Left forelimb (tissue), 1 donor: ENCODE measurements around the gene ARL10.
"Not testable (repeated sequence)": the region's sequence is repeated elsewhere in the genome, so short reads cannot be mapped to it uniquely, and the experiment has no call there.

Experiments
- DNase-seq: peaks from one replicate; pipeline ENCODE4 v3.0.0-alpha.2; 2018; ENCODE audit warnings: low spot score

The ARL10 gene

DNA sequence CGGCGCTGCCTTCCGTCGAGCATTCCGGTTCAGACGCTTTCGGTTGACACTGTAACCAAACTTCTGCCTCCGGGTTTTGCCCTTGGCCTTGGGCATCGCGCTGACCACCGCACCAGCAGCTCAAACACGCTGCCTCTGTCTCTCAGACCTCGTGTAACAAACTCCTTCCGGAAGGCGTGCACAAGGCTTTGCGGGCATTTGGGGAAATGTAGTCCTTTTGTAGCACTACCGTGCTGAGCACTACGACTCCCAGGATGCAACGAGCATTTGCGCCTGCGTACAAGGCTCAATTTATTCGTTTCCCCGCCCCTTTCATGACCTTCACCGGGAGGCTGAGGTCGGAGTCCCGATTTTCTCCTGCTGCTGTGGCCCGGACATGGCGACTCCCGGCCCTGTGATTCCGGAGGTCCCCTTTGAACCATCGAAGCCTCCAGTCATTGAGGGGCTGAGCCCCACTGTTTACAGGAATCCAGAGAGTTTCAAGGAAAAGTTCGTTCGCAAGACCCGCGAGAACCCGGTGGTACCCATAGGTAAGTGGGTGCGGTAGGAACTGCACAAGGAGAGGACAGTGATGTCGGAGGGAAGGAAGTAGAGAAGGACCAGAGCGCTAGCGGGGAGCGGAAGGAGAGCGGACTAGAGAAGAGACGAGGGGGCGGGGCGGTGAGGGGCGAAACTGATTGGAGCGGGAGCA is 23.3 kb downstream of the ARL10 start, which contains the start of the genes HIGD2A and NOP16:
Gene HIGD2A, plus strand, starts transcription at position 308 of the 691 bp plus-strand sequence. Its CDS starts 69 bp downstream, at position 377.
Gene NOP16, minus strand, starts transcription at position 155 of the 691 bp plus-strand sequence. Its CDS starts 59 bp downstream, at position 96.
- peak; percentile 98 for DNase-seq

DNA sequence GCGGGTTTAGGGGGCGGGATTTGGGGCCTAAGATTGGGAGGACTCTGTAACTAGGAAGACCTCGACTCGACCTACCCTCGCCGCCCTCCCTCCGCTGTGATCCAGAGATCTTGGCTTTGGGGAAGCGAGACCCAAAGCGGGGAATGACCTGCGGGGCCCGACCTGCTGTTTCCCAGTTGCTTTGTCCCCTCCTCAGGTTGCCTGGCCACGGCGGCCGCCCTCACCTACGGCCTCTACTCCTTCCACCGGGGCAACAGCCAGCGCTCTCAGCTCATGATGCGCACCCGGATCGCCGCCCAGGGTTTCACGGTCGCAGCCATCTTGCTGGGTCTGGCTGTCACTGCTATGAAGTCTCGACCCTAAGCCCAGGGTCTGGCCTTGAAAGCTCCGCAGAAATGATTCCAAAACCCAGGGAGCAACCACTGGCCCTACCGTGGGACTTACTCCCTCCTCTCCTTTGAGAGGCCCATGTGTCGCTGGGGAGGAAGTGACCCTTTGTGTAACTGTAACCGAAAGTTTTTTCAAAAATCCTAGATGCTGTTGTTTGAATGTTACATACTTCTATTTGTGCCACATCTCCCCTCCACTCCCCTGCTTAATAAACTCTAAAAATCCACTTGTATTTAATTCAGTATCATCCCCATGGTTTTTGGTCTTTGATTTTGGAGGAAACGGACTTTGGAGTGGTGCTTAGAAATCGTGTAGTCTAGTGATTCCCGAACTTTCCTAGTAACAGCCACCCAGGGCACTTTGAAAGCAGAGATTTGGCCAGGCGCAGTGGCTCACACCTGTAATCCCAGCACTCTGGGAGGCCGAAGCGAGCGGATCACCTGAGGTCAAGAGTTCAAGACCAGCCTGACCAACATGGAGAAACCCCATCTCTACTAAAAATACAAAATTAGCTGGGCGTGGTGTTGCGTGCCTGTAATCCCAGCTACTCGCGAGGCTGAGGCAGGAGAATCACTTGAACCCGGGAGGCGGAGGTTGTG is 24.1 kb downstream of the ARL10 start:
- no peak for DNase-seq

DNA sequence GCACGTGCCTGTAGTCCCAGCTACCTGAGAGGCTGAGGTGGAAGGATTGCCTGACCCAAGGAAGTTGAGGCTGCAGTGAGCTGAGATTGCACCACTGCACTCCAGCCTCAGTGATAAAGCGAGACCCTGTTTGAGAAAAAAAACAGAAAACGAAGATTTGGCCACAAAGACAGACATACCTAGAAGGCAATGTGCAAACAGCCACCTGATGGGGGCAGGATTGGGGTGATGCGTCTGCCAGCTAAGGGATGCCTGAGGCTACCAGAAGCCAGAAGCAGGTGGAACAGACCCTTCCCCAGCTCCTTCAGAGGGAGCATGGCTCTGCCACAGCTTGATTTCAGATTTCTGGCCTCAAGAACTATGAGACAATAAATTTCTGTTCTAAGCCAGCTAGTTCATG is 26.2 kb downstream of the ARL10 start:
- DNase-seq = no peak

DNA sequence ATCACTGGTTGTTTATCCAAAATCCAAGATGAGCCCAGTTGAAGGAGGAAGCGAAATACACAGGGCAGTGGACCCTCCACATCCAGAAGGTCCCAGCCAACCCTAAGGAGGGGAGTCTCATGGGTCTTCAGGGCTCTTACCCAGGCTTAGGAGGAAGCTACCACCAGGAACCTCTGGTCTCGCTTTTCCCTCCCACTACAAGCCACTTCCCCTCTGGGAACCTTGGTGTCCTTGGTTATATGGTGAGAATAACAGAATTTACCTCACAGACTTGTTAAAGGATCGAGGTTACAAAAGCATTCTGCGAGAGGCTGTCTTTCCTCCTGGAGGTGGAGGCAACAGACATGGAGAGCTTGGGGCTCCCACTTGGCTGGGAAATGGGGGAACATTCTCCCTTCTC is 26.7 kb downstream of the ARL10 start:
- no peak for DNase-seq

DNA sequence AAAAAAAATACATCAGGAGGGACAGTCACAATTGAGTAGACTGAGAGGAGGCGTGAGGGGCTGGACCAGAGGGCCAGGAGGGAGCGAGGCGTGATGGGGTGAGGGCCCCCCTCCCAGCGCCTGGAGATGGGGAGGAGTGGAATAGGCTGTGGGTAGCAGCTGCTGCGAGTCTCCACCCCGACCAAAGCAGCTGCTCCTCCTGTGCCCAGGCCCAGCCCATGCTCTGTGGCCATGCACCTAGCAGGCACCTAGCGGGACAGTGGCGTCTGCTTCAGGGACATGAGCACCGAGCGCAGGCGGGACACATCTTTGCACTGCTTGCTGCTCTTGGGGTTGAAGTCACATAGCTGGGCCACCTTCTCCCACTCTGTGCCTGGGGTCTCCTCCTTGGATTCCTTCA is 27.2 kb downstream of the ARL10 start:
- DNase-seq = no peak

DNA sequence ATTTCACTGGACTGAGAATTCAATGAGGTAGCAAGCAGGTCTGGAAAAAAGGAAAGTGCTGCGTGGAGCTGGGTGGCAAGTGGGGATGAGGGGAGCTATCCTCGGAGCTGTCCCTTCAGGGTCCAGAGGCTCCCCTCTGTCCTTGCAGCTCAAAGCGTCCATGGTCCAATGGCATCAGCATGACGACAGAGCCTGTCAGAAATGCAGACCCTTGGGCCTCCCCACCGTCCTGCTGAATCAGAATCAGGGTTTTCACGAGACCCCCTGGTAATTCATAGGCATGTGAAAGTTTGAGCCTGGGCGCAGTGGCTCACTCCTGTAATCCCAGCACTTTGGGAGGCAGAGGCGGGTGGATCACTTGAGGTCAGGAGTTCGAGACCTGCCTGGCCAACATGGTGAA is 28.8 kb downstream of the ARL10 start:
- no peak for DNase-seq

DNA sequence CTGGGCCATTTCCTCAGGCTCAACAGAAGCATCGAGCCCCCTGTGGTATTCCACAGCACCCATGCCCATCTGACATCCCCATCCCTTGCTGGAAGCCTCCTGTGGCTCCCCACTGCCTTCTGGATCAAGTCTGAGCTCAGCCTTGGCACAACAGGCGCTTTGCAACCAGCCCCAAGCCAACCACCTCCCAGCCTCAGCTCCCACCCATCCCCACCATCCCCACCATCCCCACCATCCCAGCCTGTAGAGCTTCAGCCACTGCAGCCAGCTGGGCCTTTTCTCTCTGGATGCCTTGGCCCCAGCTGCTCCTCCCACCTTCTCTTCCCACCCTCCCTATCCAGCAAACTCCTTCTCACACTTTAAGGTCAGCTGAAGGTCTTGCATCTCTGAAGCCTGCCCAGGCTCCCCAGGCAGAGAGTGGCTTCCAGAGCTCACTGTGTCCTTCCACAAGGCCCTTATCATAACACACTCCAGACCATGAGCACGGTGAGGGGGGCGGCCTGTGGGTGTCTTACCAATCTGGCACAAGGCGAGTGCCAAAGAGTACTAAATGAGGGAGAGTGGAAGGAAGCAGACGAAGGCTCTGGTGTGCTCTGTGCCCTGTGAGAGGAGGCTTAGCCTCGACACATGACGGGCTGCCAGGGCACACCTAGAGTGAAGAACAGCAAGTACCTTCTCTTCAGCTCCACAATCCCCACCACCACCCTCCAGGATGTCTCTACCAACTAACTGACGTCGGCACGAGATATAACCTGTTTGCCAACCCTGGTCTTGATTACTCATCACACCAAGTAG is 29.8 kb downstream of the ARL10 start:
- no peak for DNase-seq

DNA sequence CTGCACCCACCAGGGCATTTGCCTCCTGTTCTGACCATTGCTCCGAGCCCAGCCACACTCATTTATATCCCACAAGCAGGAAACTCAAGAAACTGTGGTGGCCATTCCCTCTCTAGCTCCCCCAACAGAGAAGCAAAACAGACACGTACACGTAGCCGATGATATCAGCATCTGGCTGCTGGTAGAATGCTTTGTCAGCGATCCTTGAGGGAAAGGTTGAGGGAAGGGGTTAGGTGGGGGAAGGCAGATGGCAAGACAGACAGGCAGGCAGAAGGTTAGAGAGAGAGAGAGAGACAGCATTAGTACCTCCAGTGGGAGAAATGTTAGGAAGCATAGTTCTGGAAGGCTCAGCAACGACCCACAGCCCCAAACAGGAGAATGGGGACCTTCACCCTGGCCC is 31.0 kb downstream of the ARL10 start:
- no peak for DNase-seq

DNA sequence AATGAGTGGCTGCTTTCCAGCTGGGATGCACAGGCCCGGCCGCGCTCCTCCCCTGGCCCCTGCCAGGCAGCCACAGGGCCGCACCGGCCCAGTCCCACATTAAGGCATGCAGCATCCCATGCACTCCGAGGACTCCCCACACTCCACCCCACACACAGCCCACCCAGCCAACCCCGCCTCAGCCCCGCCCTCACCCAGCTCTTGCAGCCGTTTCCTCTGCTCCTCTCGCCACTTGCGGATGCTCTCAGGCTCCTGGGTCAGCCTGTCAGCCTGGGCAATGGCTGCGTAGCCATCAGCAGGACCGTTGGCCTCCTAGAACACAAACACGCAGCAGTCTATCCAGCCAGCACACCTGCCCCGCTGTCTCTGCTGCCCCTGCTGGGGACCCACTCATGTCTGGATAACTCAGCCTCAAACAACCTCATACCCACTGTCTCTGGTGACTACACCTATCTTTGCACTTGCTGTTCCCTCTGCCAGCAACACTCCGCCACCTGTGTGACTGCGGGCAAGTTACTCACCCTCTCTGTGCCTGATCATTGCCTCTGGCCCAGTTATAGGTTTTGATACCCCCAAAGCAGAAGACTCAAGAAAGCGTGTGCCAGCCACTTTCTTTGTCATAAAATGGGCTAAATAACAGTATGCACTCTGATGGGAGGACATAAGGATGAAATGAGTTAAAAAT is 32.6 kb downstream of the ARL10 start:
- no peak for DNase-seq

DNA sequence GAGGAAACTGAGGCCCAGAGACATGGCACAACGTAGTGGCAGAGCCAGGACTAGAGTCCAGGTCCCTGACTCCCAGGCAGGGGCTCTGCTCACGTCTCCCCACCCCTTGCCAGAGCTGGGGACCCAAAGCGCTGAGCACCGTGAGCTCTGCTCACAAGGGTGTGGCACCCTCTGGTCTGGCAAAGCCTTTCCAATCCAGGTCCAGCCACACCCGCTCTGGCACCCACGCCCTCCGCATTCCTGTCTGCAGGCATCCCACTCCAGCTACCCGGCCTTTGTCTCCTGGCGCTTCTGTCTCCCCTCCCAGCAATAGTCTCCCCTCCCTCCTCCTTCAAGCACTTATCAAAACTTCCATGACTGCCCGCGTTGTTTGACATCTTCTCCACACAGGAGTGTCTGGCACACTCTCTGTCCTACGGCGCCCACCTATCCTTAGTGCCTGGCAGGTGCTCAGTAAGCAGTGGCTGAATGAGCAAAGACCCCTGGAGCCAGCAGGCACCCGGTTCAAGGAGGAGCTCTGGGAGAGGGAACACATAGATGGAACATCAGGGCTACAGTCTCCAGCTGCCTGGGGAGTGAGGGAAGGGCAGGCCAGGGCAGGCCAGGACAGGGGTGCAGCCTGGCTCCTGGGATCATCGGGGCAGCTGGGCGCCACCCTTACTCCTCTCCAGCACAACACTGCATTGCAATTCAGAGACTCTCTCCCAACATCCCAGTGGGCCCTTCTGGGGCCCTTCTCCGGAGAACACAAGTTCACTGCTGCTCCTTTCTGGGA is 35.3 kb downstream of the ARL10 start:
- DNase-seq = no peak

DNA sequence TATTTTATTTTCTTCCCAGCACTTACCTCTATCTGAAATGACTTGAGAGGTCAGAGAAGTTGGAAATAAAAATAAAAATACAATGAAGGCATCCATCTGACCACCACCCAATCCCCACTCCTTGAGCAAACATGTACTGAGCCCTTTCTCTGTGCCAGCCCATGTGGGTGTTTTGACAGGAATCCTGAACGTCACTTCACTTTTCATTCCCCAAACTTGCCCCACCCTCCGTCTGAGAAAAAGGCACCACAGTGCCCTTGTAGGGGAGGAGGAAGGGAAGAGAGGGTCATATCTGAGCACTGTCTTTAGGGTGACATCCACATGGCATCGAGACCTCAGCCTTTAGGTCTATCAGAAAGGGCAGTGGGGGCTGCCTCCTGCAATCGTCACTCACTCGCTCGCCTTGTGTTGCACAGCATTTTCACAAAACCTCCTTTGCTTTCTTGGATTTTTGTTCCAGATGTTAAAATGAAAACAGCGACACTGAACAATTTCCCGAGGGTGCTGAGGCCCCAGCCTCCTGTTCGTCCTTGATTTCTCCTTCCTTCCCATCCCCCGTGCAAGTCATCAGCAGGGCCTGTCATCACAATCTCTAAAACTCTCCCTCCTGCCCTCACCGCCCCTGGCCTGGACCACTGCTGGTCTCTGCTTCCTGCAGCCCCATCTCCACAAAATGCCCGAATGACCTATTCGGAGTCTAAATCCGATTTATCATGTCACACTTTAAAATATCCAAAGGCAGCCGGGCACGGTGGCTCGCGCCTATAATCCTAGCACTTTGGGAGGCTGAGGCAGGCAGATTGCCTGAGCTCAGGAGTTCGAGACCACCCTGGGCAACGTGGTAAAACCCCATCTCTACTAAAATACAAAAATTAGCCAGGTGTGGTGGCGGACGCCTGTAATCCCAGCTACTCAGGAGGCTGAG is 36.3 kb downstream of the ARL10 start:
- no peak for DNase-seq

DNA sequence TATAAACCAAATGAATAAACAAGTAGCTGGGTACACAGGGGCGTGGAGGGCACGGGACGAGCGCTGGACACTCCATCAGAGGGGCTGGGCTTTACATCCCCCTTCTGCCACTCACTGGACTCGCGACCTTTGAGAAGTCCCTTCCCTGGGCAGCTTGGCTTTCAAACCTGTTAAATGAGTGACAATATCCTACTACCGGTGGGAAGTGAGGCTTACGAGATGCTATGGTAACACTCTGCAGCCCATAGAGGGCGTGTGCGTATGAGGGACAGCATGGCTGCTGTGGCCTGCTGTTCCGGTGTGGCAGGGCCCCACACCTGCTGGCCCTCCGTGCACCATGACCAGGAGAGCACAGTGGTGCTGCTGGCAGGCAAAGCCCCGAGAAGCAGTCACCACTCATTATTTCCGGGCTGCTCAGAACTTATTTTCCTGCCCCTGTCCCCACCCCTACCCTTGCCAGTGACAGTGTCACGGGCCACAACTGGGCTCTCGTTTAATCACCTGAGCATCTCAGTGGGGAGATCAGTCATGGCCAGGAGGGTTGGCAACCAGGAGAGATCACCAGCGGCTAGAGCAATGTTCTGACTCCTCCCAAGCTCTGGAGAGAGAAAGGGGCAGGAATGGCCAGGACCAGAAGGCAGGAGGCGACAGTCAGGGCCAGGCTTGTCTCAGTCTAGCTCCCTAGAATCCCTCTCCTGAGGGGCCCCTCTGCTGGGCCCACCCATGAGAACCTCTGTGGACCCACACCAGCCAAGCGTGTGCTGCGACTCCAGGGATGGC is 40.6 kb downstream of the ARL10 start:
- no peak for DNase-seq

DNA sequence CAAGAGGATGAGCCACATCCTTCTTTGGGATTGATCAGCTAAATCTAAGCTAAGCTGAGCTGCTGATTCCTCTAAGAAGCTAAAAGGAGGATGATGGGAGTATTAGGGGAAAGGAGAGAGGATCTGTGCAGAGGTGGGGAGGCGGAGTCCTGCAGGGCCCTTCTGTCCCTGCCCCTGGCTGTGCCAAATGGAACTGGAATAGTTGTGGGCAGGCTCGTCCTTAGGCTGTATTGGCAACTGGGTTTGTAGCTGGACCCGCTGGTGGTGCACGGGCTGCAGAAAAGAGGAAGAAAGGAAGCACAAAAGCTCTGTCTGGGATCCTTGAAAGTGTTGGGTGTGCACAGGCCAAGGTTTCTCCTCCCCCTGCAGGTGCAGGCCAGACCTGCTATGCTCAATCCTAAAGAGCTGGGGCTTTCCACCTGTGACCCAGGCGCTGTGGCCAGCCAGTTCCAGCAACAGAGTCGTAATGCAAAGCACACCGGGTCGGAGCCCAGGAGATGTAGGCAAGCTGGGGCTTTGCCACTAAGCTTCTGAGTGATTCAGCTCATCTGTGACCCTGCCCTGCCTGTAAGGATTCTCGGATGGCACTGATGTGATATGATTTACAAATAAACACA is 41.3 kb downstream of the ARL10 start:
- DNase-seq = no peak

DNA sequence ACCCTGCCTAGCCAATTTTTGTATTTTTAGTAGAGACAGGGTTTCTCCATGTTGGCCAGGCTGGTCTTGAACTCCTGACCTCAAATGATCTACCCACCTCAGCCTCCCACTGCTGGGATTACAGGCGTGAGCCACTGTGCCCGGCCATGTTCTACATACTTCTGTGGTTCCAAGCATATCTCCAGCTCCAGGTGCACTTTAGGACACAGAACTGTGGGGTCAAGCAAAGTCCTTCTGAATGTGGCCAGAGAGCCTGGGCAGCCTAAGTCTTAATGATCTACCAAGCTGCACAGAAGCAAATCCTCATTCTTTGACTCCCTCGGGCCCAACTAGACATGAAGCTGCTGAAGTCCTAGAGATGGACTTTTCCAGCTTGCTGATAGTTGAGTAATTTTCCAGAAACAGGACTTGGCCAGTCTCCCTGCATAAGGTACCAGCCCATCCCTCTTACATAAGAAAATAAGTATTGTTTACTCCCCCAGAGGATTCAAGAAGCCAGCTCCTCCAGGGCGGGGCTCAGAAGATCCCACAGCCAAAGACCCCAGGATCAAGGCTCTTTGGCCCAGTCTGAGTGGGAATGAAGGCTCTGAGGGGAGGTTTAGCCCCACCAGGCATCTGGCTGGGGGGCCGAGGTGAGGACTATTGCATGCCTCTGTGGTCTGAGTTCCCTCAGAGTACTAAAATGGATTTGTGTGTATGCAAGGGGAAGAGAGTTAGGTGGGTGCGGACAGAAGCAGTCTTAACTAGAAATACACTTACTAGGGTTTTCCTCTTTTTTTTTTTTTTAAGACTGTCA is 42.4 kb downstream of the ARL10 start:
- no peak for DNase-seq

DNA sequence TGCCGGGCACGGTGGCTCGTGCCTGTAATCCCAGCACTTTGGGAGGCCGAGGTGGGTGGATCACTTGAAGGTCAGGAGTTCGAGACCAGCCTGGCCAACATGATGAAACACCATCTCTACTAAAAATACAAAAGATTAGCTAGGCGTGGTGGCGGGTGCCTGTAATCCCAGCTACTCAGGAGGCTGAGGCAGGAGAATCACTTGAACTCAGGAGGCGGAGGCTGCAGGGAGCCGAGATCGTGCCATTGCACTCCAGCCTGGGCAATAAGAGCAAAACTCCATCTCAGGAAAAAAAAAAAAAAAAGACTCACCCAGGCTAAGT is 42.9 kb downstream of the ARL10 start:
- not testable (repeated sequence) for DNase-seq

DNA sequence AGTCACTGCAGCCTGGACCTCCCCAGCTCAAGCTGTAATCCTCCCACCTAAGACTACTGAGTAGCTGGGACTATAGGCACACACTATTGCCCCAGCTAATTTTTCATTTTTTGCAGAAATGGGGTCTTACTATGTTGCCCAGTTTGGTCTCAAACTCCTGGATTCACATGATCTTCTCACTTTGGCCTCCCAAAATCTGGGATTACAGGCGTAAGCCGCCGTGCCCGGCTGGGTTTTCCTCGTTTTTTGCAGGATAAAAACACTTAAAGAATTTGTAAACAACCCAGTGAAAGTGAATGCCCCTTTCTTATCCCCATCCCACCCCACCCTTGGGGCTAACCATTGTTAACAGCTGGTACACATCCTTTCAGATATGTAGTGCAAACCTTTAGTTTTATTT is 43.3 kb downstream of the ARL10 start:
- DNase-seq = no peak

DNA sequence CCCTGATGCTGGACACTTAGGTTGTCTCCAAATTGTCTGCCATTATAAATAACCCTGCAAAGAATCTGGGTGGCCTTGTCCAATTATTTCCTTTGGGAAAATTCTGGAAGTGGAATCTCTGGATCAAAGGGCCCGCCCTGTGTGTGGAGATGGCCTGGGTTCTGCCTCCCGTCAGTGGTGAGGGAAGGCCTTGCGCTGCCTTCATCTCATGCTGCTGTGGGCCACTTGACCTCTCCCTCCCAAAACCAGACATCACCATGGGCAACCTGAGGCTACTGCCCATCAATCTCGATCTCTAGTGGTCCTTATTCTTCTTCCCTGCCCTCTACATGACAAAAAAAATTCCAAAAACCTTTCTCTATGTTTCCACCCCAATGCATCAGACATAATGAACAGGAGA is 44.5 kb downstream of the ARL10 start:
- DNase-seq = no peak
